ENCODE measurements around the gene CHRM4. TPM values are rescaled to one million over a fixed set of nuclear protein-coding genes. Genes with fewer than 3 reads are reported as not detected.

The CHRM4 gene
- total and polyA plus RNA-seq, 2 of the 13 experiments (the other 11 are each of a cell fraction or from before 2014, with no cell fraction given), result 0.13 to 0.21 TPM

GRCh38 chr11:46363031-46363407, 28.6 kb downstream of the CHRM4 start:
- ChIA-PET CTCF (ENCODE audit: low intra/inter-chr PET ratio, low total read pairs) (no interaction called here), POLR2A (interaction anchor here (0.5 kb wide), 1 partner anchor 121 kb away, joined by 3 read pairs; no protein-coding TSS in a partner anchor)
- BruUV-seq (replicated peaks), result no TSS peak
- 89% methylated on average over 7 of the region's 9 CpGs for WGBS (ENCODE audit: low lambda C conversion rate)
- no peaks in the 10 kb centered on the region for H3K9me3 ChIP-seq (ENCODE audit: low read length)
- intact Hi-C loops (cut with micrococcal nuclease; ENCODE audit: unreplicated experiment), result no loop called here
- H3K9ac ChIP-seq (ENCODE audit: insufficient read depth, low read depth, low read length), result no peak overlapping the region
- no peaks in the 10 kb centered on the region for H3K79me2 ChIP-seq (ENCODE audit: insufficient read depth, low read length)
- ATAC-seq (no peak), DNase-seq (ENCODE audit: low spot score) (no peak), FAIRE-seq (no peak)
- H3K4me1 ChIP-seq (ENCODE audit: insufficient read depth, low read length), result peaks cover 9% of the 10 kb centered on the region
- no peak overlapping the region for H2AFZ ChIP-seq (ENCODE audit: low read length)
- H3K27me3 ChIP-seq (ENCODE audit: control insufficient read depth in 1 of 2, insufficient read depth in 2 of 2, low read length in 2 of 2), result no peaks in the 10 kb centered on the region
- in situ Hi-C loops (cut with HindIII; ENCODE audit: extremely low pct_ligation_motif_present, low pct_unique_long_range_greater_than_20kb), result no loop called here
- H3K4me2 ChIP-seq (ENCODE audit: low read depth, low read length), result no peak overlapping the region
- TF ChIP-seq MATR3 (CRISPR knock-in tag; IDR thresholded peaks at IDR 0.05), result no peak
- H3K4me3 ChIP-seq (replicated peaks in 1 of 3; ENCODE audit: insufficient read depth in 1 of 3, low read depth in 2 of 3, low read length in 3 of 3), result no peak overlapping the region
- no peaks in the 10 kb centered on the region for H4K20me1 ChIP-seq (ENCODE audit: insufficient read depth, low read length)
- no peak overlapping the region for H3K27ac ChIP-seq (ENCODE audit: extremely low read length, insufficient read depth, low read length)
- 0 out of 5 replicates have a peak, but pooled peaks cover 0 to 3% of the 10 kb centered on the region in 2 experiments for H3K36me3 ChIP-seq (replicated peaks in 1 of 2; ENCODE audit: control insufficient read depth in 1 of 2, insufficient read depth in 2 of 2, low read length in 2 of 2)

GRCh38 chr11:46362156-46363030, 29.2 kb downstream of the CHRM4 start:
- ChIA-PET CTCF (ENCODE audit: low intra/inter-chr PET ratio, low total read pairs) (no interaction called here), POLR2A (no interaction called here)
- Histone ChIP-seq H3K9ac (ENCODE audit: insufficient read depth, low read depth, low read length) (no peak overlapping the region), H3K27me3 (ENCODE audit: control insufficient read depth in 1 of 2, insufficient read depth in 2 of 2, low read length in 2 of 2) (no peaks in the 10 kb centered on the region), H2AFZ (ENCODE audit: low read length) (no peak overlapping the region), H3K4me1 (ENCODE audit: insufficient read depth, low read length) (peaks cover 5% of the 10 kb centered on the region; the same call in 1 of the 2 replicates), H3K9me3 (ENCODE audit: low read length) (no peaks in the 10 kb centered on the region), H3K4me2 (ENCODE audit: low read depth, low read length) (no peak overlapping the region), H3K27ac (ENCODE audit: extremely low read length, insufficient read depth, low read length) (no peak overlapping the region), H3K79me2 (ENCODE audit: insufficient read depth, low read length) (no peaks in the 10 kb centered on the region), H3K36me3 (replicated peaks in 1 of 2; ENCODE audit: control insufficient read depth in 1 of 2, insufficient read depth in 2 of 2, low read length in 2 of 2) (no peaks in the 10 kb centered on the region), H4K20me1 (ENCODE audit: insufficient read depth, low read length) (no peaks in the 10 kb centered on the region), H3K4me3 (replicated peaks in 1 of 3; ENCODE audit: insufficient read depth in 1 of 3, low read depth in 2 of 3, low read length in 3 of 3) (no peak overlapping the region)
- no TSS peak for BruUV-seq (replicated peaks)
- no peak for ATAC-seq
- in situ Hi-C loops (cut with HindIII; ENCODE audit: extremely low pct_ligation_motif_present, low pct_unique_long_range_greater_than_20kb) (no loop called here), intact Hi-C loops (cut with micrococcal nuclease; ENCODE audit: unreplicated experiment) (no loop called here)
- WGBS (ENCODE audit: low lambda C conversion rate), result 76% methylated on average over 3 of the region's 20 CpGs
- peak; percentile 68 for TF ChIP-seq ZNF629 (CRISPR knock-in tag; conservative IDR thresholded peaks at IDR 0.05)
- TF ChIP-seq ZNF256 (CRISPR knock-in tag; conservative IDR thresholded peaks at IDR 0.05), result no peak
- no peak for TF ChIP-seq ZNF142 (CRISPR knock-in tag; IDR thresholded peaks at IDR 0.05)
- no peak for DNase-seq (ENCODE audit: low spot score)
- FAIRE-seq, result no peak
